GM18526 (cell line): Measurements from ENCODE around the gene CDK5RAP3.

ENCODE experiments used
- POLR2A ChIP-seq: IDR thresholded peaks from 3 replicates; pipeline ENCODE4 v1.6.1; 2011; ENCODE audit not compliant: insufficient read length; ENCODE audit errors: extremely low read depth

Gene CDK5RAP3

DNA sequence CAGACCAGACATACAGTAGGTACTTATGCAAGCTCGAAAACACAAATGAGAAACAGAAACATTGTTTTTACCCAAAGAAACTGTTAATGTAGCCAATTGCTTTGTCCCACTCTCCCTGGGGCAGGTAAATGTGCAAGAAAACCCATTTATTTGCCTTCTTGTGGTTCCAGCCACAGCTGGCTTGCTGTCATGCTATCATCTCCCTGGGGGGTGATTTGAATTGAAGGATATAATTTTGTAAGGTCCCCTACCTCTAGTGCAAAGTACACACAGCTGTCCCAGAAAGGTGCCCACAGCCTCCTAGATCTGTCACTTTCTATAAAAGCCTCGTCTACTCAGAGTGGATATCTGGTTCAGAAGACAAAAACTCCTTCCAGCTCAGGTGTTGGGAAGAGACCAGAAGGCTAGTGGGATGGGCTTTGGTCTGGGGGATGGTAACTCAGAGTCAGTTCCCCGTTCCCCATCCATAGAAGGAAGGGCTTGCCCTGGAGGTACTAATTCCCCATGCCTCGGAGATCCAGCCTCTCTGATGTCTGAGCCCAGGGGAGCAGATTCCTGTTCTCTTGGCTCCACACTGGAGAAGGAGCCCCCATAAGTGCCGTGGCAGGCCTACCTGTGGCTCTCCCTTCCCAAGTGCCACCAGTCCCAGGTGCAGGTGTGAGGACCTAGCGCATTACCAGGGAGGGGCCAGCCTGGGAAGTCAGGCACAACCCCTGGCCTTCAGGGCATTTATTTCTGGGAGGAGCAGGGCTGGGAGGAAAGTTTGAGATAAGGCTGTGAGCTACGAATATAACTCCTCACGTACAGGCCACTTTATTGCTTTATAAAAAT lies 10.9 kb upstream of the CDK5RAP3 start:
- TF ChIP-seq POLR2A = no peak

DNA sequence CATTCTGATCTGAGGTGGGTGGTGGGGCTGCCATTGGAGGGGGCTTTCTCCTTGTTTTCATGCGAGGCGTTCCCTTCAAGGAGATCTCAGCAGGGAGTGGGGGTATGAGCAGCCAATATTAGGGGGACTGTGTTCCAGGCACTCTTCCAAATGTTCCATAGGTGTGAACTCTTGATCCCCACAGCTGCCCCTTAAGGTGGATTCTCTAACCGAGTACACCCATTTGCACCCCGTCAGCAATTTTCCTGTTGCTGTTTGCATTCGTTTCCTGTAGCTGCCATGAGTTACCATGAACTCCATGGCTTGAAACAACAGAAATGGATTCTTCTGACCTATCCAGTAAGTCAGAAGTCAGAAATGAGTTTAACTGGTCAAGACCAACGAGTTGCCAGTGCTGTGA lies 9.5 kb upstream of the CDK5RAP3 start:
- TF ChIP-seq POLR2A = no peak

DNA sequence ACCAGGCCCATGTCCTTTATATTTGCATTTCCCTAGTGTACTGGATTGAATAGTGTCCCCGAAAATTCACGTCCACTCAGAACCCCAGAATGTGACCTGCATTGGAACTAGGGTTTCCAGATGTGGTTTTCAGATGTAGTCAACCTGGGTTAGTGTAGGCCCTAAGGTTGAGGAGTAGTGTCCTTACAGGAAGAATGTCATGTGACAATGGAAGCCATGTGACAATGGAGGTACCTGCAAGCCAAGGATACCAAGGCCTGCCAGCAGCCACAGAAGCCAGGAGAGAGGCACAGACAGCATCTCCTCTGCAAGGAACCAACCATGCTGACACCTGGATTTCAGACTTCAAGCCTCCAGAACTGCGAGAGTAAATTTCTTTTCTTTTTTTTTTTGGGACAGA lies 8.0 kb upstream of the CDK5RAP3 start:
- no peak for TF ChIP-seq POLR2A

DNA sequence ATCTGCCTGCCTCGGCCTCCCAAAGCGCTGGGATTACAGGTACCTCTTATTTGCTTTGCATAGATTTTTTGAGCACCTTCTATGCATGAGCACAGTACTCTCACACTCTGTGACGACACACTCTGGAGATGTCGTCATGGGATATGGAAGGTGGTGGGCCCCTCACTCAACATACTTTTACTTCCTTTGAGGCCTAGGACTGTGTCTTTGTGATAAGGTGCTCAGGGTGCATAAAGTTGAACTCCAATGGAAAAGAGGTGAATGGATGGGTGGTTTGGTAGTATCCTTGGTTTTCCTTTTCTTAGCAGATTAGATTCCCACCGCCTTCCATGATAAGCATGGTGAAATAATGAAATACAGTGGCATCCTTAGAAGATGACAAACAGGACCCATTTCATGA lies 6.1 kb upstream of the CDK5RAP3 start:
- TF ChIP-seq POLR2A = no peak

- no peak for TF ChIP-seq POLR2A
These were observed 4.8 kb upstream of the CDK5RAP3 start for GRCh38 chr17:47966079-47966519.

DNA sequence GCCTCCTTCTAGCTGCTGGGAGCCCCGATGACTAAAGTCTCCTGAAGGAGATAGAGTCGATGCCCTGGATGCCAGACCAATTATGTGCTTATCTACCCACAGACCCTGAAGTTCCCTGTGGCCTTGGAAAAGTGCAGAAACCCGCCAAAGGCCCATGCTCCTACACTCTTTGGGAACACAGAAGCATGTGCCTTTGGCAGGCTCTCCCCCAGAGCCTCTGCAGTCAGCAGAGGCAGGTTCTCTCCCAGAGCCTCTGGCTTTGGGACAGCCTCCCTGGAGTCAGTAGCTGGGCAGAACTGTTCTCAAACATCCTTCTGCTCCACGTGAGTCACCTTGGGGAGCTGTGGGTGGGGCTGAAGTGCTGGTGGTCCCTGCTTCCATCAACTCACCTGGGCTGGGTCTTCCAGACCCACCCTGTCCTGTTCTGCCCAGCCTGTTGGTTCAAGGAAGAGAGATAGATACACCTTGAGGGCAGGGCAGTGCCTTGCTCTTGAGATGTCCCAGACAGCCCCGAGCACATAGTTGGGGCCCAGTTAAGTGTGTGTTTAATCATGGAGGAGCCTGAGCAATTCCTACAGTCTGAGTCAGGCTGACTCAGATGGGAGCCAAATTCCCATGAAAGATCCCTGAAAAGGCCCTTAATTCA lies 3.2 kb upstream of the CDK5RAP3 start:
- no peak for TF ChIP-seq POLR2A

- TF ChIP-seq POLR2A = no peak
These were observed 2.1 kb upstream of the CDK5RAP3 start for GRCh38 chr17:47968836-47969235.

DNA sequence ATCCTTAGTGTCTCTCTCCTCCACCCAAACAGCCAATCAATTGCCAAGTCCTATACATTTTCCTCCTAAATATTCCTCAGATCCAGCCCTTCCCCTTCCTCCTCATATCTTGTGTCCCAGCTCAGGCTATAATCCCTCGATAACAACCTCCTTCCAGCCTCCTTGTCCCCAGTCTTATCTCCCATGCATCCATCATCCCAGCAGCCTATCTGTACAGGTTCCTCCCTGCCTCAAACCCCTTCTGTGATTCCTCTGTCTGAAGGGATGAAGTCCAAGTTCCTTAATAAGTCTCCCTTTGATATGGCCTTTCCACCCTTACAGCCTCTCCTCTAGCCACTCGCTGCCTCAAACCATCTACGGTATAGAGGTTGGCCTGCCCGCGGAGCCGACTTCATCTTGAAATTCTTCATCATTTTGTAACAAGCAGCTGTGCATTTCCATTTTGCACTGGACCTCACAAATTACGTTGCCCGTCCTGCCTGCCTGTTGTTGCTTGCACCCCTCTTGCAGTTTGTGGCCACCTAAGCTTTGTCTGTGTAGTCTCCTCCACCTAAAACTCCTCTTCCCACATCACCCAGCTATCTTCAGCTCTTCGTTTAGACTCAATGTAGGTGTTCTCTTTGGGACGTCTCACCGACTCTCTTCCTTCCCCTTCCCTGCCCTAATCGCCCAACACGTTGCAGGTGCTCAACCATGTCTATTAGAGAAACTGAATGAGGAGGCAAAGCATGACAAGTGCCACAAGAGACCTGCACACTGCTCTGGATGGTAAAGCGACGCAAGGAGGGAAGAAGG lies 786 bp upstream of the CDK5RAP3 start:
- no peak for TF ChIP-seq POLR2A

DNA sequence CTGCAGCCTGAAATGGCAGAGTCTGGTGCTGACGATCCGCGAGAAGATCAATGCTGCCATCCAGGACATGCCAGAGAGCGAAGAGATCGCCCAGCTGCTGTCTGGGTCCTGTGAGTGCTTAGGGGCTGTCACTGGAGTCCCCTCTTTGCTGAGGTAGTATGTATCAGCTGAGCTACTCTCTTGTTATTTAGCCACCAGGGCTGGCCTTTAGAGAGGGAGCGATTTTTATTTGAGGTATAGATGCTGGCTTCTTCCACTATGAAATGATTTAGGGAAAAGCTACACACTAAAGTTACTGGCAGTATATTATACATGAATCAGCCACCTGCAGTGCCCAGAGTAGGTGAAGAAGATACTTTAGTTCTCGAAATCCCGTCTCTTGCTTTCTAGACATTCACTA lies 2.6 kb downstream of the CDK5RAP3 start:
- no peak for TF ChIP-seq POLR2A

- TF ChIP-seq POLR2A = no peak
These were observed 4.4 kb downstream of the CDK5RAP3 start for GRCh38 chr17:47975189-47975822.

GRCh38 chr17:47975823-47976205 lies 4.9 kb downstream of the CDK5RAP3 start:
- no peak for TF ChIP-seq POLR2A

GRCh38 chr17:47978324-47978723 lies 7.4 kb downstream of the CDK5RAP3 start:
- no peak for TF ChIP-seq POLR2A

- TF ChIP-seq POLR2A = no peak
These were observed 9.6 kb downstream of the CDK5RAP3 start for GRCh38 chr17:47980541-47980940.

GRCh38 chr17:47981462-47981861 lies 10.5 kb downstream of the CDK5RAP3 start:
- TF ChIP-seq POLR2A = no peak

DNA sequence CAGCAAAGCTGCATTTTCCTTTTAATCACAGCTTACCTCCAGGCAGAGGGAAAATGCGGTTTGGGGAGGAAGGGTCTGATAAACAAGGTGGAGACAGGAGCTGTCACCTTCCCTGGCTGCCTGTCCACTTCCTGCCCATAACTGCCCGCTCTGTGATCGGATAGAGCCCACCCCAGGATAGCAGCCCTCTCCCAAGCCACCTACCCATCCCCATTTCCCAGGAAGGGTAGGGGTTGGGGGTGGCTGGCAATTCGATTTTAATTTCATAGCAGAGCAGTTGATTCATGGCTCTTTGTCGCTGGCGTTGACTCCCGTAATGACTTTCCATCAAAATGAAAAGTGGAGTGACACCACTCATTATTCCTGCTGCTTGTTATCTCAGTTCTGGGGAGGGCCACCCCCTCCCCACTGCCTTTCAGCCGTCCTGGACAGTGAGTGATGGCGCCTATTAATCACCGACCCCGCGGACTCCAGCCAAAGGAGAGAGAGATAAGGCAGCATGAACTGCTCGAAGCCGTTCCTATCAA lies 11.2 kb downstream of the CDK5RAP3 start:
- TF ChIP-seq POLR2A = no peak
